Endodermal cell (in vitro differentiated cells): ENCODE results near the gene GSTP1. TPM values are rescaled to one million over a fixed set of nuclear protein-coding genes. Genes with fewer than 3 reads are reported as not detected.

ENCODE experiments used
- DNase-seq: peaks from one replicate; pipeline ENCODE4 v3.0.0-alpha.2; 2017
- H3K27ac ChIP-seq: 2 replicates; pipeline ENCODE4 v1.5.1; 2013; ENCODE audit warnings: mild to moderate bottlenecking, low read depth, low read length, moderate library complexity
- H3K27me3 ChIP-seq: 2 replicates; pipeline ENCODE4 v1.6.1; 2013; ENCODE audit warnings: mild to moderate bottlenecking, low read length, moderate library complexity; ENCODE audit not compliant: insufficient read depth, control insufficient read depth, poor library complexity, severe bottlenecking
- H3K36me3 ChIP-seq: 2 replicates; pipeline ENCODE4 v1.7.0; 2013; ENCODE audit warnings: mild to moderate bottlenecking, low read length, moderate library complexity; ENCODE audit not compliant: control insufficient read depth, insufficient read depth
- H3K4me1 ChIP-seq: one replicate; pipeline ENCODE4 v1.7.0; 2013; ENCODE audit warnings: low read length; ENCODE audit not compliant: control insufficient read depth, insufficient read depth
- H3K4me3 ChIP-seq: 2 replicates; pipeline ENCODE4 v1.5.1; 2013; ENCODE audit warnings: mild to moderate bottlenecking, low read length, moderate library complexity
- H3K9ac ChIP-seq: 2 replicates; pipeline ENCODE4 v1.6.1; 2013; ENCODE audit warnings: mild to moderate bottlenecking, low read length, moderate library complexity; ENCODE audit not compliant: poor library complexity, severe bottlenecking; ENCODE audit errors: extremely low read depth
- H3K9me3 ChIP-seq: 2 replicates; pipeline ENCODE4 v1.6.1; 2013; ENCODE audit warnings: mild to moderate bottlenecking, low read length, moderate library complexity; ENCODE audit not compliant: control insufficient read depth
- H3K27ac Mint-ChIP-seq: 2 replicates; pipeline ENCODE4 v1.8.0; 2020; ENCODE audit warnings: mixed read lengths
- H3K27me3 Mint-ChIP-seq: 2 replicates; pipeline ENCODE4 v1.8.0; 2021; ENCODE audit warnings: mild to moderate bottlenecking, mixed read lengths; ENCODE audit not compliant: insufficient read depth
- H3K36me3 Mint-ChIP-seq: 2 replicates; pipeline ENCODE4 v1.8.0; 2020; ENCODE audit warnings: low read depth, mixed read lengths
- H3K4me1 Mint-ChIP-seq: 2 replicates; pipeline ENCODE4 v1.8.0; 2020; ENCODE audit warnings: mixed read lengths
- H3K4me3 Mint-ChIP-seq: 2 replicates; pipeline ENCODE4 v1.8.0; 2020; ENCODE audit warnings: mild to moderate bottlenecking, moderate library complexity, mixed read lengths
- H3K9me3 Mint-ChIP-seq: 2 replicates; pipeline ENCODE4 v1.8.0; 2020; ENCODE audit warnings: mild to moderate bottlenecking, mixed read lengths
- CTCF ChIP-seq: fragments of 200-600 bp; sonication (generic); conservative IDR thresholded peaks from 2 replicates; pipeline ENCODE4 v1.5.0; 2021; ENCODE audit warnings: antibody characterized with exemption, mild to moderate bottlenecking
- WGBS, 2 experiments: methylation state at CpG; one replicate each; pipeline versions ENCODE4 v1.1.5 to v1.1.7; 2013; ENCODE audit warnings: missing lambda C conversion rate in 2 of 2, mixed read lengths in 1 of 2; ENCODE audit not compliant: insufficient coverage in 1 of 2, insufficient read length in 1 of 2; 5-methylcytosine and 5-hydroxymethylcytosine counted together
- total RNA-seq, 2 donors: library from RNA; stranded (reverse); fragmentation: NEBNext Ultra II Directional in 1 of 2; extraction: Animal tissue kit (Norgen Biotek cat#: 25700) in 1 of 2; gene quantifications; 2 replicates in 1 of 2; 3 replicates in 1 of 2; pipeline ENCODE4 v1.2.1, GENCODE V29; 2021

The GSTP1 gene
- total RNA-seq, 2 donors from 2014 or later, result 1,359 to 1,473 TPM

GRCh38 chr11:67607507-67607906, 23.9 kb downstream of the GSTP1 start:
- WGBS, 2 experiments, result 58 to 71% methylated on average over 8 to 9 of the region's 9 CpGs
- peak overlapping the region; percentile 86 for H3K27ac Mint-ChIP-seq

GRCh38 chr11:67608486-67608885, 24.9 kb downstream of the GSTP1 start:
- Mint-ChIP-seq H3K27ac (no peak overlapping the region), H3K36me3 (peaks cover 31% of the 10 kb centered on the region), H3K4me1 (peaks cover 20% of the 10 kb centered on the region), H3K9me3 (no peaks in the 10 kb centered on the region), H3K27me3 (no peaks in the 10 kb centered on the region), H3K4me3 (peak overlapping the region; percentile 72)
- DNase-seq, result no peak
- no peak for TF ChIP-seq CTCF
- 92 to 100% methylated on average over 1 to 8 of the region's 8 CpGs for WGBS, 2 experiments
- Histone ChIP-seq H3K36me3 (peaks cover 24% of the 10 kb centered on the region), H3K4me3 (no peak overlapping the region), H3K27me3 (no peaks in the 10 kb centered on the region), H3K9me3 (no peaks in the 10 kb centered on the region), H3K9ac (no peak overlapping the region), H3K27ac (no peak overlapping the region), H3K4me1 (peaks cover 14% of the 10 kb centered on the region)

More at GRCh38 chr11:67607507-67607906, 23.9 kb downstream of the GSTP1 start:
- TF ChIP-seq CTCF, result no peak
- Mint-ChIP-seq H3K4me3 (peak overlapping the region; percentile 72), H3K4me1 (peaks cover 20% of the 10 kb centered on the region), H3K36me3 (peaks cover 30% of the 10 kb centered on the region), H3K27me3 (no peaks in the 10 kb centered on the region), H3K9me3 (peaks cover 7% of the 10 kb centered on the region)
- peaks cover 24% of the 10 kb centered on the region for H3K36me3 ChIP-seq
- peak overlapping the region; percentile 86 for H3K4me3 ChIP-seq
- DNase-seq, result no peak
- no peaks in the 10 kb centered on the region for H3K27me3 ChIP-seq
- H3K27ac ChIP-seq, result no peak overlapping the region
- peaks cover 14% of the 10 kb centered on the region for H3K4me1 ChIP-seq
- H3K9ac ChIP-seq, result peak overlapping the region; percentile 56
- H3K9me3 ChIP-seq, result peaks cover 7% of the 10 kb centered on the region

DNA sequence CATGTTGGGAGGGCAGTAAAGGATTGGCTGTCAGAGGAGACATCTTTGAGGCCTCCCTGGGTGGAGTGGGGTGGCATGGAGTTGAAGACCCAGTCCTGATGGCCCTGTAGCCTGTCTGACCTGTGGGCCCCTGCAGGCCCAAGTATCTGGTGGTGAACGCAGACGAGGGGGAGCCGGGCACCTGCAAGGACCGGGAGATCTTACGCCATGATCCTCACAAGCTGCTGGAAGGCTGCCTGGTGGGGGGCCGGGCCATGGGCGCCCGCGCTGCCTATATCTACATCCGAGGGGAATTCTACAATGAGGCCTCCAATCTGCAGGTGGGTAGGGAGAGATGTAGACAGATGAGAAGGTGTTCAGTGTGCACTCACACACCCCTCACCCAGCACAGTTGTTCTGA, 25.7 kb downstream of the GSTP1 start:
- H3K27ac Mint-ChIP-seq, result no peak overlapping the region
- no peak overlapping the region for H3K27ac ChIP-seq
- peaks cover 24% of the 10 kb centered on the region for H3K36me3 ChIP-seq
- no peak overlapping the region for H3K4me3 Mint-ChIP-seq
- WGBS, 2 experiments, result 90 to 99% methylated on average over 5 to 9 of the region's 10 CpGs
- no peak for TF ChIP-seq CTCF
- DNase-seq, result no peak
- no peaks in the 10 kb centered on the region for H3K9me3 Mint-ChIP-seq
- H3K27me3 ChIP-seq, result no peaks in the 10 kb centered on the region
- peaks cover 18% of the 10 kb centered on the region for H3K4me1 Mint-ChIP-seq
- no peak overlapping the region for H3K4me3 ChIP-seq
- H3K9ac ChIP-seq, result no peak overlapping the region
- H3K36me3 Mint-ChIP-seq, result peaks cover 31% of the 10 kb centered on the region
- H3K4me1 ChIP-seq, result peaks cover 14% of the 10 kb centered on the region
- no peaks in the 10 kb centered on the region for H3K27me3 Mint-ChIP-seq
- H3K9me3 ChIP-seq, result no peaks in the 10 kb centered on the region
